DLD1 (cell line): ENCODE measurements around the gene DPCD.
"Not testable (repeated sequence)": the region's sequence is repeated elsewhere in the genome, so short reads cannot be mapped to it uniquely, and the experiment has no call there.

Experiments used
- in situ Hi-C: cut with HindIII; loops from 2 replicates; pipeline ENCODE4 v1.10.0; 2017; ENCODE audit warnings: low sequenced_read_pairs

Gene DPCD

GRCh38 chr10:101617102-101617823 lies 29.1 kb downstream of the DPCD start:
- in situ Hi-C loops, result no loop called here

- in situ Hi-C loops, result no loop called here
Observed at GRCh38 chr10:101617824-101618568, 29.9 kb downstream of the DPCD start.

GRCh38 chr10:101618871-101619270 lies 30.8 kb downstream of the DPCD start:
- in situ Hi-C loops, result no loop called here

GRCh38 chr10:101619983-101620382 lies 31.9 kb downstream of the DPCD start:
- in situ Hi-C loops, result no loop called here

- in situ Hi-C loops, result no loop called here
Observed at GRCh38 chr10:101623528-101623927, 35.4 kb downstream of the DPCD start.

DNA sequence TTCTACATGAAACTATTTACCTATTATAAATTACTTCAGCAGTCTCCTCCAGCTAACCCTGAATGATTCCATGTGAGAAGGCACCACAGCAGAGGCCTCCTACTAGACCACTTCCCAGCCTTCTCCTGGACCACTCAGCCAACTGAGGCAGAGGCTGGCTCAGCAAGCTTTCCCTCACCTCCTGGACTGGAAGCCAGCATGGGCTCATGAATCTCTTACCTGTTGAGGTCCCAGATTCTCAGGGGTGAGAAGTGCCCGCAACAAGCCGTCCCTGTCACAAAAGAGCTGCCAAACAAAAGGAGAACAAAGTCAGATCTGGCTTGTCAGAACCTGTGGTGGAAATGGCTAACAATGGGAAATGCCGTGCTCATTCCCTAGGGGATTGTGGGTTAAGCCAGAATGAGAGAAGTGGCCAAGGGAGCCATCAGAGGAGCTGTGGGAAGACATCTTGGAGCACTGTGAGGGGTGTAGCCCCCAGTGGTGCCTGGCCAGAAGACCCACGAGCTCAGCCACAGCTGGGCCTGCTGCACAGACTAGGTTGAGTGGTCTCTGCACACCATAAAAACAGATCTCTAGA lies 36.5 kb downstream of the DPCD start:
- in situ Hi-C loops, result no loop called here

DNA sequence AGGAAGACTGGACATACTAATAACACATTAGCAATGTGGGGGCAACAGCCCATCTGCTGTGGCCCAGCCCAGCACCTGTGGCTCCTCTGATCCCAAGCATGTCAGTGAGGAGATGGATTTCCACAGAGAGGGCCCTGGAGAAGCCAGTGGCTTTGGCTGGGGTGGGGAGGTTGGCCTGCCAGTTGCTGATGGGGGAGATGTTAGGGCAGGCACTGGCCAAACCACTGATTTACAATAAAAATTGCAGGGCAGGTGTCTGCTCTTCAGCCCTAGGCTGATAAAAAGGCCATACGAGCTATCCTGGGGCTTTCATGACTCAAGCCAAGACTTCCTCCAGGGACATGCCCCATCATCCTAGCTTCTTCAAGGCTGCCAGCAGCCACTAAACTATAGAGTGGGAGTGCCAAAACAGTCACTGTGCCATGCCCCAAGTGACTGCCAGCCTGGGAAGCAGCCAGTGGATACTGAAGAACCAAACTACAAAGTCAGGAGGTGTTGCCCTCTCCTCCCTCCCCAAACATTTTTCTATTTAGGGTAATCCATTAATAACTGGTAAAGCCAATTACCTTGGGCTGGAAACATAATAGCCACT lies 37.8 kb downstream of the DPCD start:
- in situ Hi-C loops, result no loop called here

DNA sequence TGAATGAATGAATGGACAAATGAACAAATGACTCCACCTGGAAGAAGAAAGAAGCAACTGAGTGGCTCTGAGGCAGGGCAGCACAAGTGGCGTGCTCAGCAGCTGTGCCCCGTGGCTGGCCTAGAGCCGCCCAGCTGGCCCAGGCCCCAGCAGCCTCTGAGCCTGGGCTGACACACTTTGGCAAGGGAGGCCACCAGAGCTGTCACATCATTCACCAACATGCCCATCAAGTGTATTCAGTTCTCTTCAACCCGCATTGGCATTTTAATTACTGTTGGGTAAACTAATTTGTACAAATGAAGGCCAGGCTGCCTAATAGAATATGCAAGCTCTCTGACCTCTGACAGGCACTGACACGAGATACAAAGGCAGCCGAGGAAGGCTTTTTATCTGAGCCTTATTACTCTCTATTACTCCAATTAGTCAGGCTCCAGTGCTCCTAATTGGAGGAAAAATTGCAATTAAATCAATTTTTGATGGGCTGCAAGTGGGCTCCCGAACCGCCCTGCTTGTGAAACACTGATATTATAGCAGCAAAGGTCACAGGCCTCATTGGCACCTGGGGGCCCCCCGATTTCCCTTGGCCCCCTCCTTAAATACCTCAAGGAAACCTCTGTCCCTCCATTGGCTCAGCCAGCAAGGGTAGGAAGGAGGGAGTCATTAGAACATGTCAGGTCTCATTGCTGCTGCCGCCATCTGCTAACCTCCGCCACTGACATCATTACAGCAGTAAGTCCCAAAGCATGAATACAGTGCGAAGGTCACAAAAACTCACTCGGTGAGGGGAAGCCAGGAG lies 41.9 kb downstream of the DPCD start:
- in situ Hi-C loops, result no loop called here

GRCh38 chr10:101630633-101630920 lies 42.5 kb downstream of the DPCD start:
- in situ Hi-C loops, result no loop called here

DNA sequence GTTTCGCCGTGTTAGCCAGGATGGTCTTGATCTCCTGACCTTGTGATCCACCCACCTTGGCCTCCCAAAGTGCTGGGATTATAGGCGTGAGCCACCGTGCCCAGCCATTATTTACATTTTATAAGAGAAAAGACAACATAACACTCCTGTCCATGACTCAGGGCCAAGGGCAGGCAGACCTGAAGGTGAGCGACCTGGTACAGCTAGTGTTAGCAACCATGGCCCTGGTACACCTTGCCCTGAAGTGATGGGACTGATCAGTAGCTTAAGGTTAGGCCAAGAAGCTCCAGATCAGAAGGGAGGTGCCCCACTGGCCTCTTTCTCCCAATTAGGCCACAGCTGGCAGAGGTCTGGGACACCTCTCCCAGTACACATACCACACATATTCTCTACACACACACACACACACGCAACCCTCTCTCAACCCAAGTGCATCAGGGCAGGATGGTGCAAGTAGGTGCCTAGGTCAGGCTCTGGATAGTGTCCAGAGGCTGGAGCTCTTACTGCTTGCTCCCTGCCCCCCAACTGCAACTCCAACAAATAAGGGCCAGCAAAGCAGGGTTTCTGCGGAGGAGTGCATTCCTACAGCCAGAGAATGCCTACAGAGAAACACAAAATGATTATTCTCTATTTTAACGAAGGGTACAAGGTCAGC lies 43.8 kb downstream of the DPCD start:
- in situ Hi-C loops, result no loop called here

DNA sequence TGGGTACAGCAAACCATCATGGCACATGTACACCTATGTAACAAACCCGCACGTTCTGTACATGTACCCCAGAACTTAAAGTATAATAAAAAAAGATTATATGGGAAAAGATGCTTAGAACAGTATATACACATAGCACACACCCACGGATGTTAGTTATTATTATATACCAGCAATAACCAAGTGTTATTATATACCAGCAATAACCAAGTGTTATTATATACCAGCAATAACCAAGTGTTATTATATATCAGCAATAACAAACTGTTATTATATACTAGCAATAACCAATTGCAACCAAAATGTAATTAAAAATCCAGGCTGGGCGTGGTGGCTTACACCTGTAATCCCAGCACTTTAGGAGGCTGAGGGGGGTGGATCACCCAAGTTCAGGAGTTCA lies 45.4 kb downstream of the DPCD start:
- in situ Hi-C loops, result not testable (repeated sequence)

- in situ Hi-C loops, result no loop called here
Observed at GRCh38 chr10:101639141-101639900, 51.2 kb downstream of the DPCD start.

DNA sequence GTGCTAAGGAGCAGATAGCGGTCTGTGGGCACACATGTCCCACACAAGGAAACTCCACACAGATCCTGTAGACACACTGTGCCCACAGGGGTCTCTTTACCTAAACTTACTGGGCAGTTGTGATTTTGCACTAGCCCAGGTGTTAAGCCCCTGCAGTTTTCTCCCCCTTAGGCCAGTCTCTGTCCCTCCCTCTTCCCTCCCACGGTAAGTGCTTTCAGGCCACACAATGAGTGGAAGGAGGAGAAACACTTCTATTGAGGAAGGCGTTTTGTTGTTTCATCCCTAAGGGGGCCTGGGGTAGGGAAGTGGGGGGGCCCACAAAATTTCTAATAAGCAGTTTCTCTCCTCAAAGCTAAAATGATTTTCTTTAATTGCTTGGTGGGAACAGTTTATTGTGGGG lies 55.4 kb downstream of the DPCD start:
- in situ Hi-C loops, result no loop called here

DNA sequence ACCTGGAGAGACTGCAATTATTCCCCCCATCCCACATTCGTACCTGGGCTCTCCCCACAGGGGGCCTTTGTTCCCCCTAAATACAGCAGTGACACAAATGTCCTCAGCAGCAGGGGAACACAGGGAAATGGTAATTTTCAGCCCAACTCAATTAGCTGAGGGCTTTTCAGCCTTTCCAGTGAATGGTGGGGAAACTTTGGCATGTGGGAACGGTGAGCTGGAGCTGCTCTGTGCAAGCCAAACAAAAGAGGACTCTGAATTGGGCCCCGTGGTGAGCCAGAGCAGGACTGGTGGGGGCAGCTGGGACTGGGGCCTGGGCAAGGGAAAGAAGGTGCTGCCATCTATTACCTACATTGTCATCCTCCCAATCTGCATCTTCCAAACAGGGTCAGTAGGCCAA lies 55.9 kb downstream of the DPCD start:
- in situ Hi-C loops, result no loop called here

GRCh38 chr10:101645659-101646058 lies 57.5 kb downstream of the DPCD start:
- in situ Hi-C loops, result no loop called here

GRCh38 chr10:101646364-101646763 lies 58.2 kb downstream of the DPCD start:
- in situ Hi-C loops, result no loop called here

GRCh38 chr10:101647255-101647654 lies 59.1 kb downstream of the DPCD start:
- in situ Hi-C loops, result no loop called here

DNA sequence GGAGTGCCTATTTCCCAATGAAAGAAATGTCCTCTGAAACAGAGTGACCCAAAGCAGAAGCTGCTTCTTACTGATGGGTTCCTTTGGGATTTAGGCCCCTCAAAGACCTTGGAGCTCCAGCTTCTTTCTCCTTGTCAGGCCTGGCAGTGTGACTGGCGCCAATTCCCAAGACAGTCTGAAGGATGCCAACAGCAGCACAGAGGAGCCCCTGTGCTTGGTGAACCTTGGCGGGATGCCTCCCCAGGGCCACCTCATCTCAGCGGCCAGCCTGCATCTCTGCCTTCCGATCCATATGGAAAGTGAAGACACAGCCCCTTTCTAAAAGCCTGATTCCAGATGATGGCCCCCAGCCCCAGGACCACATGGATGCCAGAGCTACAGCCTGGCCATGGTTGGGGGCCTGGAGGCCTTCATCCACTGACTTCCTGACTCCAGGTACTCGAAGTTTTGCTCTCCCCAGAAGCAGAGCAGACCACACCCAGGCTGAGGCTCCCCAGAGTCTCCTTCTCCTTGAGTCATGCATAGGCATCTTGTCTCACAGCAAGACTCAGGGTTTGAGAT lies 61.5 kb downstream of the DPCD start:
- in situ Hi-C loops, result no loop called here

DNA sequence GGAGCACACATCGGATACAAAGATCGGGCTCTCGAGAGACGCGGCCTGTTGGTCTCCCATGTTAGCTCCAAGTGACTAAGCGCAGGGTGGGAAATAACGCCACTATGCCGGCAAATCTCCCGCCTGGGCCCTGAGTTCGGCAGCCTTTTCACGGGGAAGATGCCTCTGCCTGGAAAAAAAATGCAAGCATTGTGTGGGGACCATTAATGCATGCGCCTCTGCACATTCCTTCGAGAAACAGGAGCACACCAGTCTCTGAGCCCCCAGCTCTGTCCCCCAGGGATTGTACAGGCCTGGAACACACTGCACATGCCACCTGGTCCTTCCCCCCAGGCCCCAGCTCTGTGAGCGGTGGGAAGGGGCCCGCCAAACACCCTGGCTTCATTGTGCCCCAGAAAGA lies 62.7 kb downstream of the DPCD start:
- in situ Hi-C loops, result no loop called here

GRCh38 chr10:101651336-101651735 lies 63.2 kb downstream of the DPCD start:
- in situ Hi-C loops, result no loop called here
